Activated B cell treated with CpG ODN at 0.5 μM for 24 hours (primary cell): ENCODE results near the gene FAT1. TPM values are rescaled to one million over a fixed set of nuclear protein-coding genes. Genes with fewer than 3 reads are reported as not detected.

Source experiments
- ATAC-seq: fragments of 200-7000 bp; cut with Tn5 transposase; one replicate; pipeline ENCODE4 v1.10.0; 2021; ENCODE audit warnings: low read depth, mild to moderate bottlenecking, moderate library complexity
- CTCF ChIA-PET: fragments of 350-600 bp; sonication (Branson Sonifier 250); formaldehyde crosslinking; loops from one replicate; lab custom pipeline; 2021; ENCODE audit warnings: antibody characterized with exemption; lab: Charles Lee
- POLR2A ChIA-PET: fragments of 350-600 bp; sonication (Branson Sonifier 250); formaldehyde crosslinking; loops from one replicate; lab custom pipeline; 2021; ENCODE audit warnings: antibody characterized with exemption; lab: Charles Lee
- DNase-seq: peaks from one replicate; pipeline ENCODE4 v3.0.0; 2022
- H3K27ac Mint-ChIP-seq: one replicate; pipeline ENCODE4 v1.8.0; 2020; ENCODE audit warnings: mixed read lengths
- H3K27me3 Mint-ChIP-seq: one replicate; pipeline ENCODE4 v1.8.0; 2021; ENCODE audit warnings: mixed read lengths
- H3K36me3 Mint-ChIP-seq: one replicate; pipeline ENCODE4 v1.8.0; 2021; ENCODE audit warnings: low read depth, mixed read lengths
- H3K4me1 Mint-ChIP-seq: one replicate; pipeline ENCODE4 v1.8.0; 2021; ENCODE audit warnings: mixed read lengths
- H3K4me3 Mint-ChIP-seq: one replicate; pipeline ENCODE4 v1.8.0; 2020; ENCODE audit warnings: mild to moderate bottlenecking, mixed read lengths
- H3K9me3 Mint-ChIP-seq: one replicate; pipeline ENCODE4 v1.8.0; 2020; ENCODE audit warnings: mixed read lengths
- CTCF ChIP-seq: fragments of 200-600 bp; IDR thresholded peaks from one replicate; pipeline ENCODE4 v1.8.0; 2022; ENCODE audit warnings: antibody characterized with exemption, mild to moderate bottlenecking
- intact Hi-C: fragments of 100-400 bp; cut with micrococcal nuclease; formaldehyde crosslinking; loops from one replicate; pipeline ENCODE4 v1.15.1; 2024
- total RNA-seq: library from RNA; stranded (reverse); gene quantifications from 2 replicates; pipeline ENCODE4 v1.2.3, GENCODE V29; 2022

FAT1 gene
- total RNA-seq, 1 donor from 2014 or later, result not detected

GRCh38 chr4:186569533-186570192 lies 154.0 kb downstream of the FAT1 start:
- ATAC-seq (no peak), DNase-seq (no peak)
- ChIA-PET CTCF (no interaction called here), POLR2A (no interaction called here)
- no peaks in the 10 kb centered on the region for H3K27me3 Mint-ChIP-seq
- H3K36me3 Mint-ChIP-seq, result no peaks in the 10 kb centered on the region
- intact Hi-C loops, result no loop called here
- H3K9me3 Mint-ChIP-seq, result no peaks in the 10 kb centered on the region
- no peak for TF ChIP-seq CTCF
- H3K4me1 Mint-ChIP-seq, result no peaks in the 10 kb centered on the region
- H3K27ac Mint-ChIP-seq, result no peak overlapping the region
- H3K4me3 Mint-ChIP-seq, result no peak overlapping the region

- POLR2A ChIA-PET, result no interaction called here
- H3K27ac Mint-ChIP-seq, result no peak overlapping the region
- no peaks in the 10 kb centered on the region for H3K9me3 Mint-ChIP-seq
- H3K27me3 Mint-ChIP-seq, result no peaks in the 10 kb centered on the region
- no peaks in the 10 kb centered on the region for H3K36me3 Mint-ChIP-seq
- intact Hi-C loops, result no loop called here
- H3K4me1 Mint-ChIP-seq, result no peaks in the 10 kb centered on the region
- TF ChIP-seq CTCF, result no peak
- DNase-seq (no peak), ATAC-seq (no peak)
- H3K4me3 Mint-ChIP-seq, result no peak overlapping the region
- CTCF ChIA-PET, result no interaction called here
Observed at GRCh38 chr4:186566068-186566467, 157.6 kb downstream of the FAT1 start.

GRCh38 chr4:186563761-186564160 lies 159.9 kb downstream of the FAT1 start:
- no peak for DNase-seq
- Mint-ChIP-seq H3K4me3 (no peak overlapping the region), H3K4me1 (no peaks in the 10 kb centered on the region), H3K27me3 (no peaks in the 10 kb centered on the region), H3K9me3 (peaks cover 2% of the 10 kb centered on the region), H3K27ac (no peak overlapping the region), H3K36me3 (no peaks in the 10 kb centered on the region)
- ChIA-PET CTCF (no interaction called here), POLR2A (no interaction called here)
- no peak for ATAC-seq
- no peak for TF ChIP-seq CTCF
- intact Hi-C loops, result no loop called here

GRCh38 chr4:186561748-186562147 lies 161.9 kb downstream of the FAT1 start:
- ChIA-PET CTCF (no interaction called here), POLR2A (no interaction called here)
- no peak for ATAC-seq
- no peak for DNase-seq
- TF ChIP-seq CTCF, result no peak
- Mint-ChIP-seq H3K4me3 (no peak overlapping the region), H3K27ac (no peak overlapping the region), H3K9me3 (peaks cover 2% of the 10 kb centered on the region), H3K27me3 (no peaks in the 10 kb centered on the region), H3K36me3 (no peaks in the 10 kb centered on the region), H3K4me1 (no peaks in the 10 kb centered on the region)
- intact Hi-C loops, result no loop called here

GRCh38 chr4:186560647-186561046 lies 163.0 kb downstream of the FAT1 start:
- no peak overlapping the region for H3K4me3 Mint-ChIP-seq
- POLR2A ChIA-PET, result no interaction called here
- no peak for ATAC-seq
- DNase-seq, result no peak
- no peak overlapping the region for H3K27ac Mint-ChIP-seq
- intact Hi-C loops, result no loop called here
- no peak for TF ChIP-seq CTCF
- H3K4me1 Mint-ChIP-seq, result no peaks in the 10 kb centered on the region
- H3K36me3 Mint-ChIP-seq, result no peaks in the 10 kb centered on the region
- CTCF ChIA-PET, result no interaction called here
- peaks cover 5% of the 10 kb centered on the region for H3K27me3 Mint-ChIP-seq
- peaks cover 2% of the 10 kb centered on the region for H3K9me3 Mint-ChIP-seq
